Testis (tissue), 2 donors: ENCODE results near the gene NUDT1.

Source experiments
- CTCF ChIP-seq, 3 experiments: fragments of 450-650 bp in 2 of 3; fragments of 200-600 bp in 1 of 3; sonication (generic) in 1 of 3; IDR thresholded peaks; one replicate each; pipeline ENCODE4 v1.5.1; 2016 to 2019; ENCODE audit warnings: antibody characterized with exemption in 3 of 3, mild to moderate bottlenecking in 2 of 3, moderate library complexity in 1 of 3
- POLR2A ChIP-seq: fragments of 450-650 bp; IDR thresholded peaks from one replicate; pipeline ENCODE4 v1.6.1; 2017; ENCODE audit warnings: antibody characterized with exemption, mild to moderate bottlenecking, moderate library complexity

GRCh38 chr7:2253525-2254244 is 11.7 kb downstream of the NUDT1 start:
- TF ChIP-seq CTCF (IDR thresholded peaks at IDR 0.05), result no peak
- TF ChIP-seq POLR2A, result no peak
